ENCODE measurements around the gene LRRC9.
"Not testable (repeated sequence)": the region's sequence is repeated elsewhere in the genome, so short reads cannot be mapped to it uniquely, and the experiment has no call there.

Gene LRRC9

DNA sequence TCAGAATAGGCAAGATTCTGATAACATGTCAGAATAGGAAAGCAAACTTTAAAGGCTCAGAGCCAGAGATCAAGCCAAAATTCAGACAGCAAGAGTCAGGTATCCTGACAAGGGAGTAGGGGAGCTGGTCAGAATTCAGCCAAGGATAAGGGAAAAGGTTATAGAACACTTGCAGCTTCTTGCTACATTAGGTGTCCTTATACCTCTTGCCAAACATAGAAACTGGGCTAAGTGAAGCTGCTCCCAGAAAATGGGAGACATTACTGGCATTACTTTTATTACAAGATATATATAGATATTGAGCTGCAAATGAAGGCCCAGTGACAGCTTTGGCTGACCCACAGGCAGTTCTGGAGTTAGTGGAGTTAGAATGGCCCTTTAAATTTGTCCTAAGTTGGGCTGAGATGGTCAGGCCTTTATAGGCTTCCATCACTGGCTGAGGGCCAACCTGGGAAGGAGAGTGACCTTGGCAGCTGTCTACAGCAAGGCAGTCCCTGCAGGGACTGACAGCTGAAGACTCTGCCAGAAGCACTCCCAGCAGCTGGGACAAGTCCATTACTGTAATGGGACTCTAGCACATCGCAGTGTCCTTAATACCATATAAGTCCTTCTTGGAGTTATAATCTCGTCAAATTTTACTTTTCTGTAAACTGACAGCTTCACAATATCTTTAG, 83.0 kb downstream of the LRRC9 start:
- H3K27me3 ChIP-seq (replicated peaks in 2 of 5; ENCODE audit: control insufficient read depth in 4 of 5, insufficient read depth in 5 of 5, low read length in 4 of 5): no peaks in the 10 kb centered on the region
- no peak overlapping the region for H3K27ac ChIP-seq (ENCODE audit: insufficient read depth in 1 of 2, low read depth in 1 of 2, low read length in 2 of 2, poor library complexity in 1 of 2, severe bottlenecking in 2 of 2)
- ChIA-PET CTCF (interaction anchor here (1.1 kb wide), 1 partner anchor 39 kb away, joined by 3 read pairs; no protein-coding TSS in a partner anchor), POLR2A (no interaction called here)
- no peak for DNase-seq
- no CpG with 5 or more reads among the region's 2 CpGs for WGBS (ENCODE audit: insufficient coverage)
- no peaks in the 10 kb centered on the region for H3K36me3 ChIP-seq (ENCODE audit: control insufficient read depth in 4 of 4, insufficient read depth in 4 of 4, low read length in 3 of 4)
- no peaks in the 10 kb centered on the region for H3K9me3 ChIP-seq (ENCODE audit: control extremely low read depth in 1 of 5, control insufficient read depth in 4 of 5, insufficient read depth in 2 of 5, low read depth in 1 of 5, low read length in 4 of 5)
- no peak overlapping the region for H3K4me3 ChIP-seq (ENCODE audit: control insufficient read depth in 1 of 7, extremely low read depth in 1 of 7, insufficient read depth in 4 of 7, low read depth in 2 of 7, low read length in 6 of 7)
- H3K4me1 ChIP-seq (ENCODE audit: control extremely low read depth in 1 of 4, control insufficient read depth in 4 of 4, insufficient read depth in 4 of 4, low read length in 3 of 4): no peaks in the 10 kb centered on the region

DNA sequence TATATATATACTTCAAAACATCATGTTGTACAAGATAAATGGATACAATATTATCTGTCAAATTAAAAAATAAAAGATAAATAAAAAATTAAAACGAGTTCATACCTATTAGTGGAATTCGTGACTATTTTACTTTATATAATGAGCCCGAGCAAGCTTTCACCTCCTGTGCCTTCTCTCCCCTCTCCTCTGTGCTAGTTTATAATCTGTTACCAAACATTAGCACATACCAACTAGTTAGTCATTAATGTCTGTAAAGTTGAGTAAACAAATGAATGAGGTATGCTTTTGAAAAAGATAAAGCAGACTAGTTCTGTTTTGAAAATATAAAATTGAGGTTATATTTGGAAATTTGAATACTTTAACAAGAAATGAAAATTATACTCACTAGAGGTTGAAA, 84.0 kb downstream of the LRRC9 start:
- ChIA-PET POLR2A (no interaction called here), CTCF (interaction anchor here (1.1 kb wide), 1 partner anchor 40 kb away, joined by 3 read pairs; no protein-coding TSS in a partner anchor)
- H3K4me1 ChIP-seq (ENCODE audit: control extremely low read depth in 1 of 4, control insufficient read depth in 4 of 4, insufficient read depth in 4 of 4, low read length in 3 of 4): no peaks in the 10 kb centered on the region
- WGBS (ENCODE audit: insufficient coverage): no CpG with 5 or more reads among the region's 3 CpGs
- H3K36me3 ChIP-seq (ENCODE audit: control insufficient read depth in 4 of 4, insufficient read depth in 4 of 4, low read length in 3 of 4): no peaks in the 10 kb centered on the region
- no peaks in the 10 kb centered on the region for H3K27me3 ChIP-seq (replicated peaks in 2 of 5; ENCODE audit: control insufficient read depth in 4 of 5, insufficient read depth in 5 of 5, low read length in 4 of 5)
- H3K27ac ChIP-seq (ENCODE audit: insufficient read depth in 1 of 2, low read depth in 1 of 2, low read length in 2 of 2, poor library complexity in 1 of 2, severe bottlenecking in 2 of 2): no peak overlapping the region
- DNase-seq: no peak
- H3K4me3 ChIP-seq (ENCODE audit: control insufficient read depth in 1 of 7, extremely low read depth in 1 of 7, insufficient read depth in 4 of 7, low read depth in 2 of 7, low read length in 6 of 7): no peak overlapping the region
- no peaks in the 10 kb centered on the region for H3K9me3 ChIP-seq (ENCODE audit: control extremely low read depth in 1 of 5, control insufficient read depth in 4 of 5, insufficient read depth in 2 of 5, low read depth in 1 of 5, low read length in 4 of 5)

DNA sequence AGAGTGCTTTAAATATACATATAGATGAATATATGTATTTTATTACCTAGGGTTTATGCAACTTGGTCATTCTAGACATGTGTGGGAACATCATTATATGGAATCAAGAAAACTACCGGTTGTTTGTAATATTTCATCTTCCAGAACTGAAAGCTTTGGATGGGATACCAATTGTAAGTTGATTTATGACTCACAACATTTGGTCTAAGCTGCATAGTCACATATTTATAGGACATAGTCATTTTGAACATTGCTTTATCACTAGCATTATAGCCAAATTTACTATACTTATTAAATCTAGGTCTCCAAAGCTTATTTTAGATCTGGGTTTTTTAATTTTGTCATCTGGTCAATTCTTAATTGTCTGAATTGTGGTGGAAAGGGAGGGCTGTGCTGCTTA, 88.1 kb downstream of the LRRC9 start:
- CTCF ChIA-PET: interaction anchor here (0.6 to 1.0 kb wide), 2 partner anchors 10 to 43 kb away, joined by 3 read pairs; no protein-coding TSS in a partner anchor
- no peak overlapping the region for H3K4me3 ChIP-seq (ENCODE audit: control insufficient read depth in 1 of 7, extremely low read depth in 1 of 7, insufficient read depth in 4 of 7, low read depth in 2 of 7, low read length in 6 of 7)

DNA sequence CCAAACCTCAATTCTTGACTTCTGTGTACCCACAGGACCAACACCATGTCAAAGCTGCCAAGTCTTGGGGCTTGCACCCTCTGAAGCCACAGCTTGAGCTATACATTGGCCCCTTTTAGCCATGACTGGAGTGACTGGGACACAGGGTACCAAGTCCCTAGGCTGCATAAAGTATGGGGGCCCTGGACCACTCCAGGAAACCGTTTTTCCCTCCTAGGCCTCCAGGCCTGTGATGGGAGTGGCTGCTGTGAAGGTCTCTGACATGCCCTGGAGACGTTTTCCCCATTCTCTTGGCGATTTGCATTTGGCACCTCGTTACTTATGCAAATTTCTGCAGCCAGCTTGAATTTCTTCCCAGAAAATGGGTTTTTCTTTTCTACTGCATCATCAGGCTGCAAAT, 90.3 kb downstream of the LRRC9 start:
- DNase-seq; CTCF ChIA-PET; H3K27ac ChIP-seq (ENCODE audit: insufficient read depth in 1 of 2, low read depth in 1 of 2, low read length in 2 of 2, poor library complexity in 1 of 2, severe bottlenecking in 2 of 2); H3K36me3 ChIP-seq (ENCODE audit: control insufficient read depth in 4 of 4, insufficient read depth in 4 of 4, low read length in 3 of 4); H3K4me1 ChIP-seq (ENCODE audit: control extremely low read depth in 1 of 4, control insufficient read depth in 4 of 4, insufficient read depth in 4 of 4, low read length in 3 of 4); POLR2A ChIA-PET; H3K27me3 ChIP-seq (replicated peaks in 2 of 5; ENCODE audit: control insufficient read depth in 4 of 5, insufficient read depth in 5 of 5, low read length in 4 of 5); H3K4me3 ChIP-seq (ENCODE audit: control insufficient read depth in 1 of 7, extremely low read depth in 1 of 7, insufficient read depth in 4 of 7, low read depth in 2 of 7, low read length in 6 of 7): not testable (repeated sequence)
- WGBS (ENCODE audit: insufficient coverage): 65% methylated on average over 4 of the region's 4 CpGs
- H3K9me3 ChIP-seq (ENCODE audit: control extremely low read depth in 1 of 5, control insufficient read depth in 4 of 5, insufficient read depth in 2 of 5, low read depth in 1 of 5, low read length in 4 of 5): peaks cover 0 to 11% (median 3%) of the 10 kb centered on the region in 5 experiments

More for the DNA sequence above, 88.1 kb downstream of the LRRC9 start:
- Histone ChIP-seq H3K9me3 (ENCODE audit: control extremely low read depth in 1 of 5, control insufficient read depth in 4 of 5, insufficient read depth in 2 of 5, low read depth in 1 of 5, low read length in 4 of 5) (peaks cover 0 to 6% (median 2%) of the 10 kb centered on the region in 5 experiments), H3K36me3 (ENCODE audit: control insufficient read depth in 4 of 4, insufficient read depth in 4 of 4, low read length in 3 of 4) (no peaks in the 10 kb centered on the region), H3K27me3 (replicated peaks in 2 of 5; ENCODE audit: control insufficient read depth in 4 of 5, insufficient read depth in 5 of 5, low read length in 4 of 5) (no peaks in the 10 kb centered on the region), H3K27ac (ENCODE audit: insufficient read depth in 1 of 2, low read depth in 1 of 2, low read length in 2 of 2, poor library complexity in 1 of 2, severe bottlenecking in 2 of 2) (no peak overlapping the region), H3K4me1 (ENCODE audit: control extremely low read depth in 1 of 4, control insufficient read depth in 4 of 4, insufficient read depth in 4 of 4, low read length in 3 of 4) (no peaks in the 10 kb centered on the region)
- WGBS (ENCODE audit: insufficient coverage): no CpG with 5 or more reads among the region's 1 CpG
- POLR2A ChIA-PET: no interaction called here
- no peak for DNase-seq

DNA sequence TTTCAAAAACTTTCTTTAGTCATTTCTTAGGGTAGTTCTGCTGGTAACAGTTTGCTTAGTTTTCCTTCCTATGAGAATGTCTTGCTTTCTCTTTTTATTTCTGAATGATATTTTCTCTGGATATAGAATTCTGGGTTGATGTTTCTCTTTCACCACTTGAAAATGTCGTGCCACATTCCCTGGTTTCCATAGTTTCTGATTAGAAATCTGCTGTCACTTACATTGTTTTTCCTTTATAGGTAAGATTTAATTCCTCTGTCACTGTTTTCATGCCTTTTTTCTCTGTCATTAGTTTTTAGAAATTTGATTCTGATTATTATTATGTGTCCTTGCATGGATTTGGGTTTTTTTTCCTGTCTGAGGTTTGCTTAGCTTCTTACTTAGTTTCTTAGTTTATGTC, 94.5 kb downstream of the LRRC9 start:
- H3K4me1 ChIP-seq (ENCODE audit: control extremely low read depth in 1 of 4, control insufficient read depth in 4 of 4, insufficient read depth in 4 of 4, low read length in 3 of 4): no peaks in the 10 kb centered on the region
- peak in 2 of 3 donors; percentile 1 to 6 for DNase-seq
- ChIA-PET POLR2A (no interaction called here), CTCF (no interaction called here)
- H3K27me3 ChIP-seq (replicated peaks in 2 of 5; ENCODE audit: control insufficient read depth in 4 of 5, insufficient read depth in 5 of 5, low read length in 4 of 5): no peaks in the 10 kb centered on the region
- no CpG with 5 or more reads among the region's 1 CpG for WGBS (ENCODE audit: insufficient coverage)
- peaks cover 0 to 15% (median 3%) of the 10 kb centered on the region in 5 experiments for H3K9me3 ChIP-seq (ENCODE audit: control extremely low read depth in 1 of 5, control insufficient read depth in 4 of 5, insufficient read depth in 2 of 5, low read depth in 1 of 5, low read length in 4 of 5)
- no peak overlapping the region for H3K27ac ChIP-seq (ENCODE audit: insufficient read depth in 1 of 2, low read depth in 1 of 2, low read length in 2 of 2, poor library complexity in 1 of 2, severe bottlenecking in 2 of 2)
- H3K36me3 ChIP-seq (ENCODE audit: control insufficient read depth in 4 of 4, insufficient read depth in 4 of 4, low read length in 3 of 4): no peaks in the 10 kb centered on the region
- no peak overlapping the region for H3K4me3 ChIP-seq (ENCODE audit: control insufficient read depth in 1 of 7, extremely low read depth in 1 of 7, insufficient read depth in 4 of 7, low read depth in 2 of 7, low read length in 6 of 7)

DNA sequence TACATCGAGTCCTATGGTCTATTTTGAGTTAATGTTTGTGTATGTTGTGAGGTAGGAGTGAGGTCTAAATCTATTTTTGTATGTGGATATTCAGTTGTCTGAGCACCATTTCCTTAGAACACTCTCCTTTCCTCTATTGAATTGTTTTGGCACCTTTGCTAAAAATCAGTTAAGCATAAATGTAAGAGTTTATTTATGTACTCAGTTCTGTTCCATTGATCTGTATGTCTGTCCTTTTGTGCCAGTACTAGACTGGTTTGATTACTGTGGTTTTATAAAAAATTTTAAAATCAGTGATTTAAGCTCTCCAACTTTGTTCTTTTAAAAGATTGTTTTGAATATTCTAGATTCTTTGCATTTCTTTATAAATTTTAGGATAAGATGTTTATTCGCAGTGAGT, 101.7 kb downstream of the LRRC9 start:
- WGBS (ENCODE audit: insufficient coverage): no CpG with 5 or more reads among the region's 2 CpGs
- Histone ChIP-seq H3K4me1 (ENCODE audit: control extremely low read depth in 1 of 4, control insufficient read depth in 4 of 4, insufficient read depth in 4 of 4, low read length in 3 of 4) (no peaks in the 10 kb centered on the region), H3K27ac (ENCODE audit: insufficient read depth in 1 of 2, low read depth in 1 of 2, low read length in 2 of 2, poor library complexity in 1 of 2, severe bottlenecking in 2 of 2) (no peak overlapping the region), H3K36me3 (ENCODE audit: control insufficient read depth in 4 of 4, insufficient read depth in 4 of 4, low read length in 3 of 4) (no peaks in the 10 kb centered on the region), H3K27me3 (replicated peaks in 2 of 5; ENCODE audit: control insufficient read depth in 4 of 5, insufficient read depth in 5 of 5, low read length in 4 of 5) (peaks cover 0 to 2% (median 0%) of the 10 kb centered on the region in 5 experiments), H3K4me3 (ENCODE audit: control insufficient read depth in 1 of 7, extremely low read depth in 1 of 7, insufficient read depth in 4 of 7, low read depth in 2 of 7, low read length in 6 of 7) (no peak overlapping the region), H3K9me3 (ENCODE audit: control extremely low read depth in 1 of 5, control insufficient read depth in 4 of 5, insufficient read depth in 2 of 5, low read depth in 1 of 5, low read length in 4 of 5) (no peaks in the 10 kb centered on the region)
- POLR2A ChIA-PET: no interaction called here
- CTCF ChIA-PET: no interaction called here
- DNase-seq: no peak

DNA sequence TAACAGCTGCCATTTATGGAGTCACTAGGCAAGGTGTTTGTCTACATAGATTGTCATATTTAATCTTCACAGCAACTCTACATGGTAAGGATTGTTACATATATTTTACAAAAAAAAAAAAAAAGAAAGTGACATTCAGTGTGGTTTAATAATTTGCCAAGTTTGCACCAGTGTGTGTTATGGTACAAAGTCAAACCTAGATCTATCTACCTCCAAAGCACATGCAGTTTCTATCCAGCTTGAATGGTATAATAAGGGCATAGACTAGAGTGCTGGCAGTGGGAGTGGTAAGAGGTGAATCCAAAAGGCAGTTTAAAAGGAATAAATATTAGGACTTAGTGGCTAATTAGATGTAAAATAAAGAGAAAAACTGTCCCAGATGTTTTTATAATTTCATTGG, 105.6 kb downstream of the LRRC9 start:
- Histone ChIP-seq H3K4me1 (ENCODE audit: control extremely low read depth in 1 of 4, control insufficient read depth in 4 of 4, insufficient read depth in 4 of 4, low read length in 3 of 4) (no peaks in the 10 kb centered on the region), H3K9me3 (ENCODE audit: control extremely low read depth in 1 of 5, control insufficient read depth in 4 of 5, insufficient read depth in 2 of 5, low read depth in 1 of 5, low read length in 4 of 5) (peaks cover 0 to 1% (median 0%) of the 10 kb centered on the region in 5 experiments), H3K27ac (ENCODE audit: insufficient read depth in 1 of 2, low read depth in 1 of 2, low read length in 2 of 2, poor library complexity in 1 of 2, severe bottlenecking in 2 of 2) (no peak overlapping the region), H3K4me3 (ENCODE audit: control insufficient read depth in 1 of 7, extremely low read depth in 1 of 7, insufficient read depth in 4 of 7, low read depth in 2 of 7, low read length in 6 of 7) (no peak overlapping the region), H3K27me3 (replicated peaks in 2 of 5; ENCODE audit: control insufficient read depth in 4 of 5, insufficient read depth in 5 of 5, low read length in 4 of 5) (peaks cover 0 to 2% (median 0%) of the 10 kb centered on the region in 5 experiments), H3K36me3 (ENCODE audit: control insufficient read depth in 4 of 4, insufficient read depth in 4 of 4, low read length in 3 of 4) (no peaks in the 10 kb centered on the region)
- no peak for DNase-seq
- ChIA-PET CTCF (no interaction called here), POLR2A (no interaction called here)

Measured in common myeloid progenitor, CD34-positive (primary cell).